Dendritic cell treated with granulocyte-macrophage colony-stimulating factor and Interleukin-4, amounts not matched to agents 40 ng/mL and 50 ng/mL, for 4 days (primary cell): Measurements from ENCODE around the gene REEP6.
A peak's percentile ranks its signal among the peaks of the same experiment; 100 is the strongest.
"Not testable (repeated sequence)": the region's sequence is repeated elsewhere in the genome, so short reads cannot be mapped to it uniquely, and the experiment has no call there.

ENCODE experiments used
- H3K27ac Mint-ChIP-seq: one replicate; pipeline ENCODE4 v1.8.0; 2022; ENCODE audit warnings: mild to moderate bottlenecking, mixed read lengths
- H3K27me3 Mint-ChIP-seq: one replicate; pipeline ENCODE4 v1.8.0; 2022; ENCODE audit warnings: mild to moderate bottlenecking, mixed read lengths
- H3K36me3 Mint-ChIP-seq: one replicate; pipeline ENCODE4 v1.8.0; 2022; ENCODE audit warnings: low read depth, mixed read lengths
- H3K4me1 Mint-ChIP-seq: one replicate; pipeline ENCODE4 v1.8.0; 2022; ENCODE audit warnings: low read depth, mixed read lengths
- H3K4me3 Mint-ChIP-seq: one replicate; pipeline ENCODE4 v1.8.0; 2022; ENCODE audit warnings: mild to moderate bottlenecking, moderate library complexity, mixed read lengths
- H3K9me3 Mint-ChIP-seq: one replicate; pipeline ENCODE4 v1.8.0; 2022; ENCODE audit warnings: mixed read lengths
- intact Hi-C: fragments of 100-400 bp; cut with micrococcal nuclease; formaldehyde crosslinking; loops from one replicate; pipeline ENCODE4 v1.15.0; 2022

Gene REEP6

DNA sequence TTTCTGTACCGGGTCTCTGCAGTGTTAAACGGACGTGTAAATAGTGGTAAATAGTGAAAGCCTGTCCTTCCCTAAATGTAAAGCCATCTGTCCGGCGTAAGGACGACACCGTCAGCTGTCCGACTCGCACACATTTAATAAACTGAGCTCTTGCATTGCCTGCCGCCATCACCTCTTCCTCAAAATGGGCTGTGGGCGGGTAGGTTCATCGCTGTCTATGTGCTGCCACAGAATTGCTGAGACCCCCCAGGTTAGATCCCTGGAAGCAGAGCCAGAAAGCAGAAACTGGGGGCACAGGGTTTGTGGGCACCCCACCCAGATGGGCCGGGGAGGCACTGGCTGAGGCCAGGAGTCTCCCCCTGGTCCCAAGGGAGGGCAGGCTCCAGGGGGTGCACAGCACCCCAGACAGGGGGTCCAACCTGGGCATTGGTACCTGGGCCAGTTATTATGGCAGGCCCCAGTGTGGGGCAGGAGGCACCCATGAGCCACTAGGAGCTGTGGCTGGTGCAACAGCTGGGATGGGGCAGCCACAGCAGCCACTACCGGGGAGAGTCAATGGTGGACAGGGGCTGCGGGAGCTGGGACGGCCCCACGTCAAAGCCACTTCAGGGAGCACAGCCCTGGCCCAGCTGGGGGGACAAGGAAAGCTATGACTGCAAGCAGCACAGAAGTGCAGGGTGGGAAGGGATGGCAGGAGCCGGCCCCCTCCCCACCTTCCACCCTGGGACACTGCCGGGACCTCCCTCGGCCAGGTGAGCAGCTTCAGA is 17.7 kb upstream of the REEP6 start:
- Mint-ChIP-seq H3K36me3 (peaks cover 51% of the 10 kb centered on the region), H3K9me3 (no peaks in the 10 kb centered on the region), H3K27me3 (peaks cover 60% of the 10 kb centered on the region), H3K4me3 (no peak overlapping the region), H3K4me1 (peaks cover 42% of the 10 kb centered on the region), H3K27ac (no peak overlapping the region)
- intact Hi-C loops: loop anchor here (5.0 kb wide), 1 partner anchor 39 kb away; the partner anchor contains the start of gene ADAMTSL5

DNA sequence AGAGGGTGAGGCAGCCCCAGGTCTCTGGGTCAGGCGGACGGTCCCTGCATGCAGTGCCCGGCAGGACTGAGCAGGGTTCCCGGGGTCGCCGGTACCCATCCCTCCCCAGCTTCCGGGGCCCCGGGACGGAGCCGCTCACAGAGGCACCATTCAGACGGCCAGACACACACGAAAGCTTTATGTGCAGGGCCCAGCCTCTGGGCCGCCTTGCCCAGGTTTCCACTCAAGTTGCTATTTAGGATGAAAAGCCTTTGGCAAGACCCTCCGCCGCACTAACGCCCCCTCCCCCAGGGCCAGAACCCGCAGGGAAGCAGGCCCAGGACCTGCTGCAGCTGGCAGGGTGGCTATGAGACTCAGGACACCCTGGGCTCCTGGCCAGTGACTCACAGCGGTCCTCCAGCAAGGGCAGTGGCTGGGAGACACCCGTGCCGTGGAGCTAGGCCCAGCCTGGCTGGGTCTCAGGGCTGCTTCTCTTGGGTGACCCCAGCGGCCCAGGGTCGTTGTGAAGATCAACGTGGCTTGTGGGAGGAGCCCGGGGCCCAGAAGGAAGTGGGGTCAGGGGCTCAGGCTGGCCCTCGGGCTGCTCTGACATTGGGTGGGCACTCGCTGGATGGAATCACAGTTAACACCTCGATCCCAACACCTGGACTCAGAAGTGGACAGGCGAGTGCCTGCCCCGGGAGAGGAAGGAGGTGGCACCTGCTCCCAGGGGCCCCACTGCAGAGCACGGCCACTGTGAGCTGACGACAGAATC is 16.8 kb upstream of the REEP6 start:
- intact Hi-C loops: loop anchor here (5.0 kb wide), 1 partner anchor 38 kb away; the partner anchor contains the start of gene ADAMTSL5
- Mint-ChIP-seq H3K27ac (no peak overlapping the region), H3K4me1 (peaks cover 47% of the 10 kb centered on the region)

DNA sequence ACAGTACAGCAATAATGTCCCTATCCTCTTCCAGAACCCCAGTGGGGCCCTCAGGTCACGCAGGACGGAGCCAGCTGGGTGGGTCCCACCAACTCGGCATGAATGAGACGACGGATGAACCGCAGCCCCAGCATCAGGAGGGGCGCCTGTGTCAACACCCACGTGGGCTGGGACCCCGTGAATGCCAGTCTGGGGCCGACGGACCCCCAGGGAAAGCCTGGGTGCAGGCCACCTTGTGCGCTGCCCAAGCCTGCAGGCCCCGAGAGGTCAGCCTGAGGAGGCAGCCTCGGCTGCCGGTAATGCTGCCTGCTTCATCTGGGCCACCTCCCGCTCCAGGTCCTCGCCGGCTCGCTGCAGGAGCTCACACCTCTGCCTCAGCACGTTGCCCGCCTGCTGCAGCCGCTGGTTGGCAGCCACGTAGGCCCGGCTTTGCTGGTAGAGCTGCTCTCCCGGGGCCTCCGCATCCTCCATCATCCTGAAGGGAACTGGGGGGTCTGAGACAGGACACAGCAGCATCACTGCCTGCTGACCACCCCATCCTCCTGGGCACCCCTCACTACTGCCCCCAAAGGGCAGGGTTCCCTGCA is 16.1 kb upstream of the REEP6 start:
- no peak overlapping the region for H3K4me3 Mint-ChIP-seq
- H3K9me3 Mint-ChIP-seq: no peaks in the 10 kb centered on the region
- peaks cover 60% of the 10 kb centered on the region for H3K36me3 Mint-ChIP-seq
- H3K27ac Mint-ChIP-seq: no peak overlapping the region
- intact Hi-C loops: loop anchor here (5.0 kb wide), 1 partner anchor 37 kb away; the partner anchor contains the start of gene ADAMTSL5
- peaks cover 52% of the 10 kb centered on the region for H3K4me1 Mint-ChIP-seq
- peaks cover 52% of the 10 kb centered on the region for H3K27me3 Mint-ChIP-seq

More for the DNA sequence above, 16.8 kb upstream of the REEP6 start:
- Mint-ChIP-seq H3K36me3 (peaks cover 57% of the 10 kb centered on the region), H3K4me3 (no peak overlapping the region), H3K27me3 (peaks cover 54% of the 10 kb centered on the region), H3K9me3 (no peaks in the 10 kb centered on the region)

DNA sequence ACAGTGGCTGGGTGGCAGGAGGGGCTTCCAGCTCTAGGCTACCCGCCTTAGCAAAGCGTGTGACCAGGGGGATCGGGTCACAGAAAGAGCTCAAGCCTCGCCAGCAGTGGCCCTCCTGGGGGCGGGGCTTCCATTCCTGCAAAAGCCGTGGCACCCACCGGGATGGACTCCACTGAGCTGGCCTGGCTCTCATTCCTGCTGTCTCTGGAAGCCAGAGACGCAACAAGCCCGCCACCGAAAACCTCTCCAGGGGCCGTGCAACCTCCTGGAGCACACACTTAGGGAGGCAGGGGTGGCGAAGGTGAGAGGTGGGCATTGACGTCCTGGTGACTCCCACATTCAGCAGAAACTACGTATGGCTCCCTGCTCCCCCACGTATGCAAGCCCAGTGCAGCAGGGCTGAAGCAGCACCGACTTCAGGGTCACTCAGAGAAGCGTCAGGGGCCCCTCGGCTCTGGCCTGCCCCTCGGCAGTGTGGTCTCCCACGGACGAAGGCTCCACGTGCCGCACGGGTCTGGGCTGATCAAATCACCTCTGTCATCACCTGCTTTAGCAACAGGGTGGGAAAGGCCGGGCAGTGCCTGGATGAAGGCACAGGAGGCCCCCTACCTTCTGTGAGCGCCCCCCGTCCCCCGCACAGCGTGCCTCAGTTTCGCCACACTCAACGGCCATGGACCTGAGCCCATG is 15.1 kb upstream of the REEP6 start:
- intact Hi-C loops: no loop called here
- Mint-ChIP-seq H3K4me3 (no peak overlapping the region), H3K27me3 (peaks cover 46% of the 10 kb centered on the region), H3K36me3 (peaks cover 60% of the 10 kb centered on the region), H3K4me1 (peaks cover 55% of the 10 kb centered on the region), H3K9me3 (no peaks in the 10 kb centered on the region), H3K27ac (no peak overlapping the region)

DNA sequence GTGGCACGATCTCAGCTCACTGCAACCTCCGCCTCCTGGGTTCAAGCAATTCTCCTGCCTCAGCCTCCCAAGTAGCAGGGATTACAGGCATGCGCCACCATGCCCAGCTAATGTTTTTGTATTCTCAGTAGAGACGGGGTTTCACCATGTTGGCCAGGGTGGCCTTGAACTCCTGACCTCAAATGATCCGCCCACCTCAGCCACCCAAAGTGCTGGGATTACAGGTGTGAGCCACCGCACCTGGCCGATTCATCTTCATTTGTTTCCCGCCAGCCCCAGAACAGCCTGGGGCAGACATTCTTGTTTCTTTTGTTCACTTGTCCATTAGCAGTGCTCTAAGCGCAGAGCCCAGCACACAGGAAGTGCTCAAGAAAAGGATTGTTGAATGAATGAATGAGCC is 13.9 kb upstream of the REEP6 start:
- Mint-ChIP-seq H3K36me3 (peaks cover 60% of the 10 kb centered on the region), H3K4me1 (peaks cover 44% of the 10 kb centered on the region), H3K27me3 (peaks cover 35% of the 10 kb centered on the region)
- H3K9me3 Mint-ChIP-seq, H3K4me3 Mint-ChIP-seq, intact Hi-C loops, H3K27ac Mint-ChIP-seq: not testable (repeated sequence)

DNA sequence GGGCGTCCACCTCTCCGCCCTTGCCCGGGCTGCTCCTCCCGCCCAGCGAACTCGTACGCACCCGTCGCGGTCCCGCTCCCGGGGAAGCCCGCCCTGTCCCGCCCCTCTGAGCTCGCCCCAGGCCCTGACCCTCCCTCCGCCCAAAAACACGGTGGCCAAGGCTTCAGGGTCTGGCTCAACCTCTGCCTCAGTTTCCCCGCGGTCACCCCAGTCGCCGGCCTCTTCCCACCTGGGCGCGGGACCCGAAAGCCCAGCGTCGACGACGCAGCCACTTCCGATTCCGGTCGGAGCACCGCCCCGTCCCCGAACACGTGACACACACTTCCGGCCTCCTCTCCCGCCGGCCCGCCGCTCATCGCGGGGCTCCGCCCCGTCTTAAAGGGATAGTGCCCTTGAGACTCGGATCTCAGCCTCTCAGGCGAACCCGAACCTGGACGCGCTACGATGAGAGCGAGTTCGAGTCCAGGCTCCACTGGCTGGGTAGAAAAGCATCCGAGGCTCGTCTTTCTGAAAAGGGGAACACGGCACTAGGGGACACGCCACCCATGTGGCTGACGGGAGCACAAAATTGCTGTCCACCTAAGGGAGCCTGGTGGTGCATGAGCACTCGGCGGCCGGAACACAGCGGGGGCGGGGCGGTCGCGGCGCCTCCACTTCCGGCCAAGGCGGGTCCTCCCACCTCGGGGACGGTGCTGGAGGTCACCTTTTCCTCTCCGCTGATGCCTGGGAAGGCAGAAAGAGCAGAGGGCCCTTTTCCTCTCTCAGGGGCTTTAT is 11.9 kb upstream of the REEP6 start, which contains the start of gene C19orf25:
Gene C19orf25 (minus strand): TSS at position 282 of the 774 bp plus-strand sequence. CDS start 312 bp downstream, outside the sequence.
- no peaks in the 10 kb centered on the region for H3K9me3 Mint-ChIP-seq
- peak within 1 kb of the TSS; percentile 99 for H3K27ac Mint-ChIP-seq
- H3K27me3 Mint-ChIP-seq: peaks cover 15% of the 10 kb centered on the region
- intact Hi-C loops: no loop called here
- H3K4me3 Mint-ChIP-seq: peak within 1 kb of the TSS; percentile 100
- H3K4me1 Mint-ChIP-seq: peaks cover 27% of the 10 kb centered on the region
- H3K36me3 Mint-ChIP-seq: peaks cover 49% of the 10 kb centered on the region

DNA sequence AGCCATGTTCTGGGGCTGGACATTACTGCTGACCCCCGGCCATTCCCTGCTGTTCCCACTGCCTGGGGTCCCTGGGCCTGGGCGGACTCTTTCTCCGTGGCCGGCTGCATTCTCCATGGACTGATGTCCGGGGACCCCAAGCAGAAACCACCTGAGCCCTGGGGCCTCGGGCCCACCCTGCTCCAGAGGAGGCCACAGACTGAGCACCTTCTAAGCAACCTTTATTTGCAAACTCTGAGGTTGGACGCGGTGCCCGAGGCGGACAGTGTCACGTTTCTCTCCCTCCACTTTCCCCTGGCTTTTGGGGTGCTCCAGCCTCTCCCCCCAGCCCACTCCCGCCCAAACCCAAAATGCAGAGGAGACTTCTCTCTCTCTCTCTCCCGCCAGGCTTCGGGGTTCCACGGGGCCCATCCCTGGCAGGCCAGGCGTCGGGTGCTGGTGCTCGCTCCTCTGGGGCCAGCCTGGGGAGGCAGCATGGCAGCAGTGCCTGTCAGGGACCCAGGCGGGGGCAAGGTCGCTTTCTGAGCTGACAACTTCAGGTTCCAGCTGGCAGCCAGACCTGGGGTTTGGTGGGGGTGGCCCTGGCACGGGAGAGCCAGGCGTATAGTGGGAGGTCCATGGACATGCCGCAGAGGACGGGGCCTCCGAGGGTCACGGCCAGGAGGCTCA is 9.6 kb upstream of the REEP6 start:
- intact Hi-C loops: no loop called here
- H3K4me1 Mint-ChIP-seq: peaks cover 27% of the 10 kb centered on the region
- no peak overlapping the region for H3K27ac Mint-ChIP-seq
- H3K36me3 Mint-ChIP-seq: peaks cover 26% of the 10 kb centered on the region
- H3K9me3 Mint-ChIP-seq: no peaks in the 10 kb centered on the region
- no peak overlapping the region for H3K4me3 Mint-ChIP-seq
- peaks cover 3% of the 10 kb centered on the region for H3K27me3 Mint-ChIP-seq

DNA sequence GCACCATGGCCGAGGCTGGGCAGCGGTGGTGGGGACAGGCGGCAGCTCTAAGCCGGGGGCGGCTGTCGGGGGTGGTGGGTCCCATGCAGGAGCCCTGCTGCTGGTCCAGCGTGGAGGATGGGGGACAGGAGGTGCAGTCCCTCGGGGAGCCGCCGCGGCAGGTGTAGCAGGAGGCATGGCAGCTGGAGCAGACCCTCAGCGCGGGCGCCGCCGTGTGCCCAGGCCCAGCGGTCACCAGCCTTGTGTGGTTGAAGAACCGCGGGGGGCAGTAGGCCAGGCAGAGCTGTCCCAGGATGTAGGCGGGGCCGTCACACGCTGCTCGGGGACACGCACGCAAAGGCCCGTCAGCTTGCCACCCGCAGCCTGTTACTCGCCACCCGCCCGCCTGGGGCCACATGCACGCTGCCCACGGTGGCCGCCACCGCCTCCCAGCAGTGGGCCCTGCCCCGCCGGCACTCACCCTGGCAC is 9.1 kb upstream of the REEP6 start:
- Mint-ChIP-seq H3K27ac (no peak overlapping the region), H3K27me3 (peaks cover 3% of the 10 kb centered on the region), H3K4me3 (no peak overlapping the region), H3K4me1 (peaks cover 26% of the 10 kb centered on the region), H3K36me3 (peaks cover 21% of the 10 kb centered on the region), H3K9me3 (no peaks in the 10 kb centered on the region)
- intact Hi-C loops: no loop called here

DNA sequence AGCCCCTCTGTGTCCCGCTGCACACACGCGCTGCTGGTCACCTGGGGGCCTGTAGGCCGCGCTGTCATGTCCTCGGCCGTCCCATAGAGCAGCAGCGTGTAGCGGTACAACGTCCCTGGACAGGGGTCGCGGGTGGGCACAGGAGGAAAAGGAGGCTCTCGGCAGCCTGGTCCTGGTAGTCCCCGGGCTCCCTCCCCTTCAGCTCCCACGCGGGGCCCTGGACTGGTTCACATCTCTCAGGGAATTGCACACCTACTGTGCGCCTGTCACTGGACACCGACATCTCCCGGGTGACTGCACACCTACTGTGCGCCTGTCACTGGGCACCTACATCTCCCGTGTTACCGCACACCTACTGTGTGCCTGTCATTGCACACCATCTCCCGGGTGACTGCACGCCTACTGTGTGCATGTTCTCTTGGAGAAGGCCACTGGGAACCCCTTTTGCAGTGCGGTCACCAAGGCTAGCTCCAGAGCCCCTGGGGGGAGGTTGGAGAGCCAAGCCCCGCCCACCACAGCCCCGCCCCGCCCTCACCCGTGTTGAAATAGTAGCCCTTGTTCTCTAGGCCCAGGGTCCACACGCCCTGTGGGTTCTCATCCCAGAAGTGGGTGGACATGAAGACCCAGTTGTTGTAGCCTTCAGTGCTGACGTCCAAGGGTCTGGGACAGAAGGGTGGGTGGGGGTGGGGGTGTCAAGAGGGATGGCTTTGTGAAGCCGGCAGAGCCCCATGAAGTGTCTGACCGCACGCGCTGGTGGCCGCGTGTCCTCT is 8.4 kb upstream of the REEP6 start:
- no peaks in the 10 kb centered on the region for H3K9me3 Mint-ChIP-seq
- no peak overlapping the region for H3K27ac Mint-ChIP-seq
- intact Hi-C loops: no loop called here
- peaks cover 3% of the 10 kb centered on the region for H3K27me3 Mint-ChIP-seq
- H3K36me3 Mint-ChIP-seq: peaks cover 15% of the 10 kb centered on the region
- no peak overlapping the region for H3K4me3 Mint-ChIP-seq
- peaks cover 20% of the 10 kb centered on the region for H3K4me1 Mint-ChIP-seq

DNA sequence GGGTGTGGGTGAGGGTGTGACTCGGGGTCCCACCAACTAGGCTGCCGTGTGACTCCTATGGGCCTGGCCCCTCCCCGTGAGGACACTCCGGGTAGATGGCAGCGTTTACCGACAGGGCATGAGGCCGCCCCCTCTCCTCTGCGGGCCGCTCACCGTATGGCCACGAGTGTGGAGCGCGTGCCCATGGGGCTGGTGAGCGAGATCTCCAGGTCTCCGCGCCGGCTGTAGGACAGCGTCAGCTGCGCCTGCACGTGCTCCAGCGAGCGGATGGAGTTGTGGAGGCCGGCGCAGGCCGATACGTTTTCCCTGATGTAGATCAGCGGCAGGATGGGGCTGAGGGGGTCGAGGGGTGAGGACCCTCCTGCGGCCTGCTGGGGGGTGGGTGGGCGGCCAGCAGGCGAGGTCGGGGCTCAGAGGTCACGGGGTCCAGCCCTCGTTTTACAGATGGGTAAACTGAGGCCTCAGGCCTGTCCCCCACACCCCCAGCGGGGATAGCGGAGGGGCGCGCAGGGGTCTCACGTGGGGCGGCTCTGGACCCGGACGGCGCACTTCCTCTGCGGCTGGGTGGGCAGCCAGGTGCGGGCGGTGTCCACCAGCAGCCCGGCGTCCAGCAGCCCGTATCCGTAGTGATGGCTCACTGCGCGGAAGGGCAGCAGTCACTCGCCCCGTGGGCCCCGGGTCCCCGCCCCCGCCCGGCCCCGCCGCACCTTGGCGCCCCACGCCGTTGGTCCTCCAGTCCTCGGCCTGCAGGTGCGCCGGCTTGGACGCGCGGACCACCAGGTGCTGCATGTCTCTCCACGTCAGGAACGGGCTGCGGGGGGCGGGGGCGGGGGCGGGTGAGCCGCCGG is 7.6 kb upstream of the REEP6 start:
- peaks cover 3% of the 10 kb centered on the region for H3K27me3 Mint-ChIP-seq
- peaks cover 8% of the 10 kb centered on the region for H3K36me3 Mint-ChIP-seq
- no peaks in the 10 kb centered on the region for H3K9me3 Mint-ChIP-seq
- H3K4me3 Mint-ChIP-seq: no peak overlapping the region
- H3K4me1 Mint-ChIP-seq: peaks cover 23% of the 10 kb centered on the region
- no peak overlapping the region for H3K27ac Mint-ChIP-seq
- intact Hi-C loops: no loop called here

DNA sequence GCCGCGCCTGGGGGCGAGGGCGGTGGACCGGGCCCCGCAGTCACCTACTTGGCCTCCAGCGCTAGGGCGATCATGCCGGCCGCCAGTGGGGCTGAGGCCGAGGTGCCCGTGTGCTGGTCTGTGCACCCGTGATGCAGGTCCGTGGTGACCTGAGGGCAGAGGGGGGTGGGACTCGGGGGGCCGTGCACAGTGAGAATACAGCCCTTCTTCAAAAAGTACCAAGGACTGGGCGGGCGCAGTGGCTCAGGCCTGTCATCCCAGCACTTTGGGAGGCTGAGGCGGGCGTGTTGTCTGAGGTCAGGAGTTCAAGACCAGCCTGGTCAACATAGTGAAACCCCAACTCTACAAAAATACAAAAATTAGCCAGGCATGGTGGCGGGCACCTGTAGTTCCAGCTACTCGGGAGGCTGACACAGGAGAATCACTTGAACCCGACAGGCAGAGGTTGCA is 7.0 kb upstream of the REEP6 start:
- Mint-ChIP-seq H3K4me1 (peaks cover 26% of the 10 kb centered on the region), H3K4me3 (no peak overlapping the region), H3K27me3 (peaks cover 4% of the 10 kb centered on the region), H3K9me3 (no peaks in the 10 kb centered on the region), H3K36me3 (peaks cover 5% of the 10 kb centered on the region), H3K27ac (no peak overlapping the region)
- intact Hi-C loops: no loop called here
